ENCODE results near the gene CXXC5. TPM values are rescaled to one million over a fixed set of nuclear protein-coding genes. Genes with fewer than 3 reads are reported as not detected.
"Not testable (repeated sequence)": the region's sequence is repeated elsewhere in the genome, so short reads cannot be mapped to it uniquely, and the experiment has no call there.

CXXC5 gene
- 100 to 1,000 TPM; 212 to 238 (median 220) TPM for polyA plus RNA-seq (ENCODE audit: insufficient read length in 4 of 4)

DNA sequence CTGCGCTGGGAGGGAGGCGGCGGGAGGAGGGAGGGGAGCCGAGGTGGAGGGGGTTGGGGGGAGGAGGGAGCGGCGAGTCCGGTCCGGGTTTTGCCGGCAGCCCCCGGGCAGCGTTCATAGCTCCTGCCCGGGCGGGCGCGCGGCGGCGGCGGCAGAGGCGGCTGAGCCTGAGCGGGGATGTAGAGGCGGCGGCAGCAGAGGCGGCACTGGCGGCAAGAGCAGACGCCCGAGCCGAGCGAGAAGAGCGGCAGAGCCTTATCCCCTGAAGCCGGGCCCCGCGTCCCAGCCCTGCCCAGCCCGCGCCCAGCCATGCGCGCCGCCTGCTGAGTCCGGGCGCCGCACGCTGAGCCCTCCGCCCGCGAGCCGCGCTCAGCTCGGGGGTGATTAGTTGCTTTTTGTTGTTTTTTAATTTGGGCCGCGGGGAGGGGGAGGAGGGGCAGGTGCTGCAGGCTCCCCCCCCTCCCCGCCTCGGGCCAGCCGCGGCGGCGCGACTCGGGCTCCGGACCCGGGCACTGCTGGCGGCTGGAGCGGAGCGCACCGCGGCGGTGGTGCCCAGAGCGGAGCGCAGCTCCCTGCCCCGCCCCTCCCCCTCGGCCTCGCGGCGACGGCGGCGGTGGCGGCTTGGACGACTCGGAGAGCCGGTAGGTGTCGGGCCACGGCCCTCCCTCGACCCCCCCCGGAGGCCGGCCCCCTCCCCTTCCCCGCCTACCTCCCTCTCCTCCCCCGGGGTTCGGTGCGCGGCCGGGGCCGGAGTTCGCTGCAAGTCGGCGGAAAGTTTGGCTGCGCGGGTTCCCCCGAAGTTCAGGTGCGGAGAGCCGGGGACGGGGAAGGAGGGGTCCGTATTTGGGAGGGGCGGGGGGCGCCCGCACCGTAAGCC lies at the start of gene CXXC5:
Gene CXXC5, plus strand, starts transcription at position 145 of the 877 bp plus-strand sequence. CDS start 32,175 bp downstream, outside the sequence.
- DNase-seq (ENCODE audit: low read depth in 4 of 4, low spot score in 2 of 4) = no peak

DNA sequence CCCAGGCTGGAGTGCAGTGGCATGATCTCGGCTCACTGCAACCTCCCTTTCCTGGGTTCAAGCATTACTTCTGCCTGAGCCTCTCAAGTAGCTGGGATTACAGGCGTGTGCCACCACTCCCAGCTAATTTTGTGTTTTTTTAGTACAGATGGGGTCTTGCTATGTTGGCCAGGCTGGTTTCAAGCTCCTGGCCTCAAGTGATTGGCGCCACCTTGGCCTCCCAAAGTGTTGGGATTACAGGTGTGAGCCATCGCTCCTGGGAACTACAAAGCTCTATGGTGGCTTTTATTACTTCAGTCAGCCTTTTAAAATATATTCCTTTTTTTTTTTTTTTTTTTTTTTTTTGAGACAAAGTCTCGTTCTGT lies 49.6 kb upstream of the CXXC5 start:
- not testable (repeated sequence) for DNase-seq (ENCODE audit: low read depth in 4 of 4, low spot score in 2 of 4)

DNA sequence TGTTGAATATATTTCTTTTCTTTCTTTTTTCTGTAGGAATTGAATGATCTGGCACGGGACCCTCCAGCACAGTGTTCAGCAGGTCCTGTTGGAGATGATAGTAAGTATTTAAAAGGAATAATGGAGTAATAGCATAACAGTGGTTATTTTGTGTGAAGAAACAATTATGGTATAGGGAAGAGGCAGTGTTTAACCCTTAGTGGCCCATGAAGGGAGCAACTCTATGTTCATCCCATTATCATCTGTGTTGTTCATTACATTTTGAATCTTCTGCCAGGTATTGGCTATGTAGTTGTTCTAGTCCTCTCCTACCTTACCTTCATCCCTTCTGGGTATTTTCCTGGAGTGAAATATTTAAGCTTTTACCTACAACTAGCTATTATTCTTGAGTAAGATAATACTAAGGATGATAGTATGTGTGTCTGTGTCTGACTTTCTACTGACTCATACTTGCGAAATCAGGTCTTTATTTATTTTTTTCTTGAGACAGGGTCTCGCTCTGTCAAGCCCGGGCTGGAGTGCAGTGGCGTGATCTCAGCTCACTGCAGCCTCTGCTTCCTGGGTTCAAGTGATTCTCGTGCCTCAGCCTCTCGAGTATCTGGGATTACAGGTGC lies 47.7 kb upstream of the CXXC5 start:
- DNase-seq (ENCODE audit: low read depth in 4 of 4, low spot score in 2 of 4) = no peak

DNA sequence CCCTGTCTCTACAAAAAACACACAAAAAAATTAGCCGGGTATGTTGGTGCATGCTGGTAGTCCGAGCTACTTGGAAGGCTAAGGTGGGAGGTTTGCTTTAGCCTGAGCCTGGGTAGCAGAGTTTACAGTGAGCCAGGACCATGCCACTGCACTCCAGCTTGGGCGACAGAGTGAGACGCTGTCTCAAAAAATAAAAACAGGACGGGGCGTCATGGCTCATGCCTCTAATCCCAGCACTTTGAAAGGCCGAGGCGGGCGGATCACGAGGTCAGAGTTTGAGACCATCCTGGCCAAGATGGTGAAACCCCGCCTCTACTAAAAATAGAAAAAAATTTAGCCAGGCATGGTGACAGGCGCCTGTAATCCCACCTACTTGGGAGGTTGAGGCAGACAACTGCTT lies 46.7 kb upstream of the CXXC5 start:
- no peak for DNase-seq (ENCODE audit: low read depth in 4 of 4, low spot score in 2 of 4)

DNA sequence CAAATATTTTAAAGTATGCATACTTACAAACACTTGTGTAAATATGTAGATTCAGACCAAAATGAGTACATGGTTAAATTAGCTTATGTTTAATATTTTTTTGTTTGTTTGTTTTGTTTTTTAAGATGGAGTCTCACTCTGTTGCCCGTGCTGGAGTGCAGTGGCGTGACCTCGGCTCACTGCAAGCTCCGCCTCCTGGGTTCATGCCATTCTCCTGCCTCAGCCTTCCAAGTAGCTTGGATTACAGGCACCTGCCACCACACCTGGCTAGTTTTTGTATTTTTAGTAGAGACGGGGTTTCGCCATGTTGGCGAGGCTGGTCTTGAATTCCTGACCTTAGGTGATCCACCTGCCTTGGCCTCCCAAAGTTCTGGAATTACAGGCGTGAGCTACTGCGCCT lies 46.2 kb upstream of the CXXC5 start:
- not testable (repeated sequence) for DNase-seq (ENCODE audit: low read depth in 4 of 4, low spot score in 2 of 4)

DNA sequence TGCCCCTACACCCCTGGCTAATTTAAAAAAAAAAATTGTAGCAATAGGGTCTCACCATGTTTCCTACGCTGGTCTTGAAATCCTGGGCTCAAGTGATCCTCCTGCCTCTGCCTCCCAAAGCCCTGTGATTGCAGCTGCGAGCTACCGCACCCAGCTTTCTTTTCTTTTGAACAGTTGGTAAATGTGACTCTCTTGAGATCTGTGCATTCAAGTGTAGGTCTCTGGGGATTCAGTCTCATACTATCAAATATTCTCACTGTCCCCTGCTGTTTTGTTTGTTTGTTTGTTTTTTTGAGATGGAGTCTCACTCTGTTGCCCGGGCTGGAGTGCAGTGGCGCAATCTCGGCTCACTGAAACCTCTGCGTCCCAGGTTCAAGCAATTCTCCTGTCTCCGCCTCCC lies 42.3 kb upstream of the CXXC5 start:
- no peak for DNase-seq (ENCODE audit: low read depth in 4 of 4, low spot score in 2 of 4)

DNA sequence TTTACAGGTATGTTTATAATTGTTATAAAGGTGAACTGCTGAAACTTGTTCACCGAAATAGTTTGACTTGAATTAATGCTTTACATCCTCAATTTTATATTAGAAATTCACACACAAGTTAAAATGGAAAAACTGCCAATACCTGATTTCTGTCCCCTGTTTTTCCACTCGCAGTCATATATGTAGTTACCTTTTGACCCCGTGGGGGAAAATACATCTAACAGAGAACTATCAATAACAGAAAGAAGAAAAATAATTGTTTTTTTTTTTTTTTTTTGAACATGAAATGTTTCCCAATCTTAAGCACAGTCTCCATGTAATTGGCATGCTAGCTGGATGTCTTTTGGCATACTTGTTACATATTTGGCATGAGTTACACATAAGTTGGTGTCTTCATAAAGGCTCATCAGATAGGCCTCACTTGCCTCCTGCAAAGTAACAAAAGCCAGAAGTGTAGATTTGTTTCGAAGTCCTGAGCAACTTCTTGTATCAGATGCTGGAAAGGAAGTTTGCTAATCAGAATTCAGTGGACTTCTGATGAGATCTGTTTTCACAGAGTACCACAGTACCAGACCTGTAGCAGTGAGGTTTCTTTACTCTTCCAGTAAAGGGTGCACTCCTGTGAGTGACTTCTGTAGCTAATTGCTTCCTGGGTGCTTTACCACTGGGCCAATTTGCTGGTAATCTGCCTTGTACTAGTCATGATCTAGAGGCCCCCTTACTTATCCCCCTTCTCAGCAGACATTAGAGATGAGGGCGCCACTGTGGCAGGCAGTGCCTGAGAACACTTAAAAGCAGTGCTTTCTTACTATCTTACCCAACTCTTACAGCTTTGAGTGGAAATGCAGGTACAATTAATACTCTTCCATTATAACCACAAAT lies 36.2 kb upstream of the CXXC5 start:
- no peak for DNase-seq (ENCODE audit: low read depth in 4 of 4, low spot score in 2 of 4)

DNA sequence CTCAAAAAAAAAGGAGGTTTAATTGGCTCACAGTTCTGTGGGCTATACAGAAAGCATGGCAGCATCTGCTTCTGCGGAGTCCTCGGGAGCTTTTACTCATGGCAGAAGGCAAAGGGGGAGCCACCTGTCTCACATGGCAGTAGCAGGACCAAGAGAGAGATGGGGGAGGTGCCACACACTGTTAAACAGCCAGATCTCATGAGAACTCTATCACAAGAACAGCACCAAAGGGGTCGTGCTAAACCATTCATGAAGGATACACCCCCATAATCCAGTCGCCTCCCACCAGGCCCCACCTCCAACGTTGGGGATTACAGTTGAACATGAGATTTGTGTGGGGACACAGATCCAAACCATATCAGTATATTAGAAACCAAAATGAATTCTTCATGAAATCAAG lies 28.3 kb upstream of the CXXC5 start:
- no peak for DNase-seq (ENCODE audit: low read depth in 4 of 4, low spot score in 2 of 4)

DNA sequence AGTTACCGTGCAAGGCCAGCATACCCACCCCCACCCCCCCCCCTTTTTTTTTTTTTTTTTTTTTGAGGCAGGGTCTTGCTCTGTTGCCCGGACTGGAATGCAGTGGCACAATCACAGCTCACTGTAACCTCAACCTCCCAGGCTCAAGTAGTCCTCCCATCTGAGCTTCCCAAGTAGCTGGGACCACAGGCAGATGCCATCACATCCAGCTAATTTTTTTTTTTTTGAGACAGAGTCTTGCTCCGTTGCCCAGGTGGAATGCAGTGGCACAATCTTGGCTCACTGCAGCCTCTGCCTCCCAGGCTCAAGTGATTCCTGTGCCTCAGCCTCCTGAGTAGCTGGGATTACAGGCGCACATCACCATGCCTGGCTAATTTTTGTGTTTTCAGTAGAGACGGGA lies 22.8 kb upstream of the CXXC5 start:
- DNase-seq (ENCODE audit: low read depth in 4 of 4, low spot score in 2 of 4) = not testable (repeated sequence)

DNA sequence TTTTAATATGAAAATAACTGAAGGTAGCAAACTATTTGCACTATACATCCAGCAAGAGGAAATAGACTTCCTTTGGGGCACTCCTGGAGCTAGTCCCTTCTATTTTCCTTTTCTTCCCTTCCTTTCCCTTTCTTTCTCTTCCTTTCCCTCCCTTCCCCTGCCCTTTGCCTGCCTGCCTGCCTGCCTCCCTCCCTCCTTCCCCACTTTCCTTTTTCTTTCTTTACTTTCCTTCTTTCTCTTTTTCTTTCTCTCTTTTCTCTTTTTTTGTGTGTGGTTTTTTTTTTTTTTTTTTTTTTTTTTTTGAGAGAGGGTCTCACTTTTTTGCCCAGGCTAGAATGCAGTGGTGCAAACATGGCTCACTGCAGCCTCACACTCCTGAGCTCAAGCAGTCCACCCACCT lies 17.3 kb upstream of the CXXC5 start:
- DNase-seq (ENCODE audit: low read depth in 4 of 4, low spot score in 2 of 4) = no peak

DNA sequence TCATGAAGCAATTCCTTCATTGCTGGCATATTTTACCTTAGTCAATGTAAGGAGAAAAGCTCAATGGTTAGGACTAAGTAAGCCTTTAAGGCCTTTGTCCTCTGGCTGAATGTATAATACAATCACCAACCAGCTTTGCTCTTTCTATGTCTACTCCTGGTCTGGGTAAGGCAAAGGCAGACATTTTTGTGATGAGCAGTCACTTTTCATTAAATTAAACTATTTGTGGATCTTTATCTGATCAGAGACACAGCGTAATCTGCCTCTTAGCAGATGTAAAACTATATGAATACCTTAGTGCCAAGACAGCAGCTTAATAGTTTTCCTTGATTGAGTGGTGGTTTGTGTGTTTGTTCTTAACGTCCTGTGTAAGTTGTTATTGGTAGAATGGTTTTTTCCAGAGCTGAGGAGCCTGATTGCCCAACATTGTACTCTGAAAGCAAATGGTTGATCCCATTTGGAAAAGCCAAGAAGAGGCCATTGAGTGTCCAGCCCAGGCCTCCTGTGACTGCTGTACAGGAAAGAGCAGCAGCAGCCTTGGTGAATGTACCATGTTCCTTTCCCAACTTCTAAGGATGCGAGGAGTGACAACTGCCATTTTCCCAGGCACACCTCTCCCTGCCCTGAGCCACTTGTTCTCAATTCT lies 16.5 kb upstream of the CXXC5 start:
- DNase-seq (ENCODE audit: low read depth in 4 of 4, low spot score in 2 of 4) = no peak

DNA sequence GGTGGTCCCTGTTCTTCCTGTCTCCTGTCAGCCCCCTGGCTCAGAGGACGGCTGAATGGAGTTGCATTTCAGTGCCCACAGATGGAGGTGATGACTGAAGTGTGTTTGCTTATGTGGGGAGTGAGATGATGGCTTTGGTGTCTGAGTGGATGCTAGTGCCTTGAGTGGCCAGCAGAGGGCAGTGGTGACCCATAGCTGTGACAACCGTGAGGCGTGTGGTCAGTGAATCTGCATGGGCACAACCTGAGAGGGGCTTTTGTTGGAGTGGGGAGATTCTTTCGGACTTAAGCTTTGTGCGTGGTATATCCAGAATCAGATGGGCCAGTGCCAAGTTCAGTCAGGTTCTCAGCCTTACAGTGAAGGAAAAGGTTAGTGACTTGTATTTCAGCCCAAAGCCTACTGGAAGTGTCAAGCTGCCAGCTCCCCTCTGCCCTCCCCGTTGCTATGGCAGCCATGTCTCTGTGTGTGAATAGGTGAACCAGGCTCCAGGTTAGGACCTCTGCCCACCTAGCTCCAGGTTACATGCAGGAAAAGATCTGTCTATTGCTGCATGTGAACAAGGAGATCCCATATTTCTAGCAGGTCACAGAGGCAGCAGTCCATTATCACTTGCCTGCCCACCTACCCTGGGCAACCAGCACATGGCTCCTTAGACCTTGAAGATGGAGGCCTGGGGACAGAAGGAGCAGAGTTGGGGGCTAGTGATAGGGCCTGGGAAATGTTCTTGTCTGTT lies 14.7 kb upstream of the CXXC5 start:
- no peak for DNase-seq (ENCODE audit: low read depth in 4 of 4, low spot score in 2 of 4)

DNA sequence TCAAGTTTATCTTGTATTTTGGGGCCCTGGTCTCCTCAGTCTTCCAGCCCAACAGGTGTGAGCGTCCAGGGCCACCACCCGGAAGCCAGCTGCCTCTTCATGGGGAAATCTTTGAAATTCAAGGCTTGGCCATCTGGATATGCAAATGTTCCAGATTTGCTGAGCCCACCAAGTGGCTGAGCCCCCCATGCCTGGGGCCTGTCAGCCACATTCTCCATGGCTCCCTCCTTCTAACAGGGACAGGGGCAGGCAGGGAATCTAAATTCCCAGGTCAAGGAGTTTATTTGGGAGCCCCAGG lies 14.2 kb upstream of the CXXC5 start:
- DNase-seq (ENCODE audit: low read depth in 4 of 4, low spot score in 2 of 4) = no peak

DNA sequence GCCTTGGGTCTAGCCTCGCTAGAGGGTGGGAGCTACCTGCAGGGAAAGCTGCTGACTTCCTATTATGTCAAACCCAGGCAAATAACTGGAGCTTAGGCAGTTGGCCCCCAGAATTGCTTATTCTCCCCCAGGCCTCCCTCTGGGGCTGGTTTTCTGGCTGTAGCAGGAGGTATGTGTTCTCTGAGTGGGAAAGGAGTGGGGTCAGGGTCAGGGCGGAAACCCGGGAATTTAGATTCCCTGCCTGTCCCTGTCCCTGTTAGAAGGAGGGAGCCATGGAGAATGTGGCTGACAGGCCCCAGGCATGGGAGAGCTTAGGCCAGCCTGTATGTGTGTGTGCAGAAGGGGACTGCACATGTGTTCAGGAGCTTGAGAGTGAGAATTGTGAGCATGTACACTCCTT lies 13.6 kb upstream of the CXXC5 start:
- DNase-seq (ENCODE audit: low read depth in 4 of 4, low spot score in 2 of 4) = no peak

DNA sequence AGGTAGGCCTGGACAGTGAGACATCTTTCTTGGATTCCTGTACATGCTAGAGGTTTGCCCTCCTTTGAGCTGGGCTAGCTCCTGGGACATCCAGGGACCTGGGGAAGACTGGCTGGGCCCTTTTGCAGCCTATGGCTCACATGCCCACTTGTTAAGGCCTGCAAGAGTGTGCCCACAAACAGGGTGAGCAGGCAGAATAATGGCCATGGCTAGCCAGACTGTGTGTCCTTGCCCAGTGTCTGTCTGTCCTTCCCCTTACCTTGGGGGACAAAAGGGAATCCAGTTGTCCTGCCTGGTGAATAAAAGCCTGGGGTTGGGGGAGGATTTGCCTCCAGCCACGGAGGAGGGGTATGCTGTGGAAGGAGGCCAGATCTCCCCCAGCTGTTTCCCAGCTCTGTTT lies 13.0 kb upstream of the CXXC5 start:
- no peak for DNase-seq (ENCODE audit: low read depth in 4 of 4, low spot score in 2 of 4)

DNA sequence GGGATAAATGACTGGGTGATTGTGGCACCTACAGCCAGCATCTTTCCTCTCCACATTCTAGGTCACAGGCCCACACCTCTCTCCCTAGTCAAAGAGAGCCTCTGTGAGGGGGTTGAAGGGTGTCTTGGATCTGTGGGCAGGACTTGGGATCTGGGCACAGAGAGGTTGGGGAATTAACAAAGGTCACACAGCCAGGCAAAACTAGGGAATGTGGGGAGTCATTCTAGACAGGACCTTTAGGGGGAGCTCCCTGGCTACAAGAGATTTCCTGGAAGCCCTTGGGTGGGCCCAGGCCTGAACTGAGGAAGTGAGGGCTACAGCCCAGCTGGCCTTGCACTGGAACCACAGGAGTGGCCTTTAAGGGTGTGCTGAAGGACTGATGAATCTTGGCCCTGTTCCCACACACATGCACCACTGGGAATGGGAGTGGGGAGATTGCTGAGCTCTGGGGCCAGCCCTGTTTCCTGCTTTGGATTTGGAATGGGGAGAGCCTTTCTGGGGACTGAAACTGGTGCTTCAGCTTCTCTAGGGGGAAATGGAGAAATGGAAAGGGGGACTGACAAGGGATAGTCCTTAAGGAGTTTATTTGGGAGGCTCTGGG lies 12.4 kb upstream of the CXXC5 start:
- DNase-seq (ENCODE audit: low read depth in 4 of 4, low spot score in 2 of 4) = no peak

DNA sequence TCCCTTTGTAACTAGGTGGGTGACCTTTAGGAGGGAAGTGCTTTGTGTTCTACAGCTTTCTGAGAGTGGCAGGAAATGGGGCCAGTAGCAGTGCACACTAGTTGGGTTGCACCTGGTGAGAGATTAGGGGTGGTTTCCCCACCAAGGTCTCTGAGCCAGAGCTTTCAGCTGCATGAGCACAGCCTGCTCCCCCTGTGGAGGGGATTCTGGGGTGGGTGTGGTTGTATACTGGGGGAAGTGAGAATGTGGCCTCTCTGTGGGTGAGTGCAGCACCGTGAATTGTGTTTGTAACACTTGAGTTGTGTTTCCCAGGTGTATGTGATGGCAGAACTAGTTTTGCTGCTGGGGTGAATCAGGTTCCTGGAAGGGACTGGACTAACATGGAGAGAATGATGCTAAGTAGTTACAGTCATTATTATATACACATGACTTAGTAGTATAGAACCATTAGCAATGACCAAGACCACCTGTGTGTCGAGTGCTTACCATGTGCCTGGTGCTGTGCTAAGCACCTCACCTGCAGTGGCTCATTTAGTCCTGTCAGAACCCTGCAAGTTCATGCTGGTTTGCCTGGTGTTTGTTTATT lies 11.8 kb upstream of the CXXC5 start:
- no peak for DNase-seq (ENCODE audit: low read depth in 4 of 4, low spot score in 2 of 4)

DNA sequence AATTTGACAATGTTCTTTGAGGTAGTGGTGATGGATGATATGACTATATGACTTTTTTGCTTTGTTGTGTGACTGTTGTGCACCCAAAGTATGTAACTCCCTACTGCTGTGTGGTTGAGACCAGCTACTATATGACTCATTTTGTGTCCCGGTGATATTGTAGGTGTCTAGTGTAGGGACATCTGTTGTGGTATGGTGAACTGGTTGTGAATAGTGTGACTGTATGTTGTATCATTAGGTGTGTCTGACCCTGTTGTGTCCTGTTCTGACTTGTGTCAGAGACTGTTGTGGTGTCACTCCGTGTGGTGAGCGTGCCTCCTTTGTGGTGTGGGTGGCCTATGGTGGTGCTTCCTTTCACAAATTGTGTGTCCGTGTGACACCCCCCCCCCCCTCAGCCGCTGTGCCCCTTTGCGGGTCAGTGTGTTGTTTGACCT lies 11.2 kb upstream of the CXXC5 start:
- DNase-seq (ENCODE audit: low read depth in 4 of 4, low spot score in 2 of 4) = no peak

DNA sequence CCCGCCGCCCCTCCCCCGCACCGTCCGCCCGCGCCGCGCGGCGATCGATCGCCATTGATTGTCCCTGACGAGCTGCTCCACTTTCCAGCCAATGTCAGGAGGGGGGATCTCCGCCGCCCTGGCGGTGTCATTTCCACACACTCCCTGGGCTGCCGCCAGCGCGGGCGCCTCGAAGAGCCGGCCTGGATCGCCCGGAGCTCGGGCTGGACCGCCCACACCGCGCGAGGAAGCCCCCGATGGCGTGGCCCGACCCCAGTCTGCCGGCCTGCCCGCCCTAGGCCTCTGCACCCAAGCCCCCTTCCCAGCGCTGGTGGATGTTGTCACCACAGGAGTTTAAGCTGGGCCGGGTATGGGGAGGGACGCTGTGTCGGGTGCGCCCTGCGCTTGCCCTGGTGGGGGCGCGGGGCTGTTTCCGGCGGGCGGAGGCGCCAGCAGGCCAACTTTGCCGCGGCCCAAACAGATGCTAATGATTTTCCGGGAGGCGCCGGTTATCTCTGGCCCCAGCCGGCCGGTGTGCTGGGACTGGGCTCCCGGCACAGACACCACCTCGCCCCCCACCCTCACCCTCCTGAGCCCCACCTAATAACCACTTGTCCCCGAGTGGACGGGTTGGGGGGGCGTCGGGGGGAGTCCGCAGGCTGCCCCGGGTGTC lies 10.6 kb upstream of the CXXC5 start:
- no peak for DNase-seq (ENCODE audit: low read depth in 4 of 4, low spot score in 2 of 4)
